Measurements from ENCODE around the gene TDRD7.

- TF ChIP-seq CTCF (IDR thresholded peaks at IDR 0.05; ENCODE audit: poor library complexity, severe bottlenecking) (no peak), REST (IDR thresholded peaks at IDR 0.05; ENCODE audit: borderline replicate concordance) (no peak), EZH2 (IDR thresholded peaks at IDR 0.05; ENCODE audit: borderline replicate concordance, insufficient read depth, low read length, poor library complexity, severe bottlenecking) (no peak), POLR2AphosphoS5 (IDR thresholded peaks at IDR 0.05) (no peak), TAF1 (IDR thresholded peaks at IDR 0.05; ENCODE audit: low read depth) (no peak), EP300 (conservative IDR thresholded peaks at IDR 0.05; ENCODE audit: poor library complexity, severe bottlenecking) (no peak), MXI1 (conservative IDR thresholded peaks at IDR 0.05; ENCODE audit: poor library complexity, severe bottlenecking) (no peak)
Observed at GRCh38 chr9:97366476-97366875, 45.4 kb upstream of the TDRD7 start.
